Neural cell (in vitro differentiated cells): Measurements from ENCODE around the gene WDR37.

ENCODE experiments used
- CTCF ChIP-seq: fragments of 450-650 bp; IDR thresholded peaks from 2 replicates; pipeline ENCODE4 v1.5.1; 2014; ENCODE audit warnings: antibody characterized with exemption, mild to moderate bottlenecking, moderate library complexity; ENCODE audit not compliant: poor library complexity, severe bottlenecking
- MXI1 ChIP-seq: fragments of 450-650 bp; conservative IDR thresholded peaks from 2 replicates; pipeline ENCODE4 v1.6.1; 2014; ENCODE audit warnings: antibody characterized with exemption, mild to moderate bottlenecking; ENCODE audit not compliant: poor library complexity, severe bottlenecking
- RAD21 ChIP-seq: fragments of 450-650 bp; conservative IDR thresholded peaks from 2 replicates; pipeline ENCODE4 v1.6.1; 2014; ENCODE audit warnings: antibody characterized with exemption, mild to moderate bottlenecking, moderate library complexity
- REST ChIP-seq: IDR thresholded peaks from 2 replicates; pipeline ENCODE4 v1.6.1; 2012; ENCODE audit warnings: borderline replicate concordance
- SMC3 ChIP-seq: fragments of 450-650 bp; conservative IDR thresholded peaks from 2 replicates; pipeline ENCODE4 v1.6.1; 2014; ENCODE audit warnings: antibody characterized with exemption, mild to moderate bottlenecking, moderate library complexity; ENCODE audit not compliant: poor library complexity

- TF ChIP-seq CTCF: no peak
- no peak for TF ChIP-seq REST
- TF ChIP-seq RAD21: no peak
- TF ChIP-seq SMC3: no peak
- no peak for TF ChIP-seq MXI1
Observed at GRCh38 chr10:1132584-1132983, 76.4 kb downstream of the WDR37 start.
